ENCODE results near the gene ZFYVE28.
"Not testable (repeated sequence)": the region's sequence is repeated elsewhere in the genome, so short reads cannot be mapped to it uniquely, and the experiment has no call there.

The ZFYVE28 gene

DNA sequence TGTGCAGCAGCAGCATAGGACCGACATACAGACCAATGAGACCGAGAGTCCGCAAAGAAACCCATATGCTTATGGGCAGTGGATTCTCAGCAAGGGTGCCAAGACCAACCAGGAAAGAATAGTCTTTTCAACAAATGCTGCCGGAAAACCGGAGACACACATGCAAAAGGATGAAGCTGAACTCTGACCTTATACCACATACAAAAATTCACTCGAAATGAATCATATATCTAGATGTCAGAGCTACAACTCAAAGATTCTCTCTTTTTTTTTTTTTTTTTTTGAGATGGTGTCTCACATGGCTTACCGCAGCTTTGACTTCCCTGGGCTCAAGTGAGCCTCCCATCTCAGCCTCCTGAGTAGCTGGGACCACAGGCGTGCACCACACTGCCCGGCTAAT lies 140.5 kb downstream of the ZFYVE28 start:
- no peak overlapping the region for H3K4me3 Mint-ChIP-seq
- H3K36me3 Mint-ChIP-seq: peaks cover 3% of the 10 kb centered on the region
- H3K4me1 Mint-ChIP-seq: peaks cover 27% of the 10 kb centered on the region
- H3K9me3 Mint-ChIP-seq: no peaks in the 10 kb centered on the region
- no peaks in the 10 kb centered on the region for H3K27me3 Mint-ChIP-seq
- CTCF ChIA-PET: no interaction called here
- DNase-seq: no peak
- H3K27ac Mint-ChIP-seq: no peak overlapping the region

GRCh38 chr4:2276581-2277325 lies 141.7 kb downstream of the ZFYVE28 start:
- CTCF ChIA-PET: no interaction called here
- no peak for DNase-seq
- Mint-ChIP-seq H3K36me3 (no peaks in the 10 kb centered on the region), H3K4me3 (no peak overlapping the region), H3K27ac (no peak overlapping the region), H3K9me3 (no peaks in the 10 kb centered on the region), H3K4me1 (peaks cover 17% of the 10 kb centered on the region), H3K27me3 (no peaks in the 10 kb centered on the region)

- no peaks in the 10 kb centered on the region for H3K9me3 Mint-ChIP-seq
- no peak overlapping the region for H3K27ac Mint-ChIP-seq
- H3K27me3 Mint-ChIP-seq: no peaks in the 10 kb centered on the region
- peaks cover 6% of the 10 kb centered on the region for H3K4me1 Mint-ChIP-seq
- no peaks in the 10 kb centered on the region for H3K36me3 Mint-ChIP-seq
- no peak for DNase-seq
- H3K4me3 Mint-ChIP-seq: no peak overlapping the region
- CTCF ChIA-PET: no interaction called here
Measured at GRCh38 chr4:2275546-2276251, 142.7 kb downstream of the ZFYVE28 start.

- H3K36me3 Mint-ChIP-seq, H3K4me1 Mint-ChIP-seq, H3K27me3 Mint-ChIP-seq, H3K4me3 Mint-ChIP-seq, H3K9me3 Mint-ChIP-seq, CTCF ChIA-PET, DNase-seq, H3K27ac Mint-ChIP-seq: not testable (repeated sequence)
Measured at GRCh38 chr4:2275044-2275397, 143.4 kb downstream of the ZFYVE28 start.

DNA sequence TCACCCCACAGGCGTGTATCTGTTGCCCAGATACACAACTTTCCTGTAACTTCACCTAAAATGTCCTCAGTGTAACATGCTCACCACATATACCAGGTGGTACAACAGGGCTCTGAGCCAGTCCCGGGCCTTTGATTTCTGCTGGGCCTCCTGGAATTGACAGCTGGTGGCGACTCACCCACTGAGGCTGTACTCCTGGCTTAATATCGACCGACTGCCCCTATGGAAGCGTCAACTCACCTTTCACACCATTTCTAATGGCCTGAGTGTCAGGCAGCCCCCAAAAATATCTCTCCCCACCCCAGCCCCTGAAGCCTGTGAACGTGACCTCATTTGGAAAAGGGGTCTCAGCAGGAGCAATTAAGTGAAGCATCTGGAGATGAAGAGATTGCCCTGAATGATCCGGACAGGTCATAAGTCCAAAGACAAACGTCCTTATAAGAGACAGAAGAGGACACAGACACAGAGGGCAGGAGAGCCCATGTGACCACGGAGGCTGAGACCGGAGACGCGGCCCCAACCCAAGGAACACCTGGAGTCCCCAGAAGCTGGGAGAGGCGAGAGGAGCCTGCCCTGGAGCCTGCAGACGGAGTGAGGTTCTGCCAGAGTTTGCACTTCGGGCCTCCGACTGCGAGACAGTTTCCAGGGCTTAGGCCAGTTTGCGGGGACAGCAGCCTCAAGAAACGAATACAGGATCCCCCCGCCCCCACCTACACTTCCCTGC lies 144.0 kb downstream of the ZFYVE28 start:
- Mint-ChIP-seq H3K9me3 (no peaks in the 10 kb centered on the region), H3K4me3 (no peak overlapping the region), H3K27ac (no peak overlapping the region), H3K27me3 (no peaks in the 10 kb centered on the region), H3K4me1 (peaks cover 2% of the 10 kb centered on the region), H3K36me3 (no peaks in the 10 kb centered on the region)
- CTCF ChIA-PET: no interaction called here
- no peak for DNase-seq

DNA sequence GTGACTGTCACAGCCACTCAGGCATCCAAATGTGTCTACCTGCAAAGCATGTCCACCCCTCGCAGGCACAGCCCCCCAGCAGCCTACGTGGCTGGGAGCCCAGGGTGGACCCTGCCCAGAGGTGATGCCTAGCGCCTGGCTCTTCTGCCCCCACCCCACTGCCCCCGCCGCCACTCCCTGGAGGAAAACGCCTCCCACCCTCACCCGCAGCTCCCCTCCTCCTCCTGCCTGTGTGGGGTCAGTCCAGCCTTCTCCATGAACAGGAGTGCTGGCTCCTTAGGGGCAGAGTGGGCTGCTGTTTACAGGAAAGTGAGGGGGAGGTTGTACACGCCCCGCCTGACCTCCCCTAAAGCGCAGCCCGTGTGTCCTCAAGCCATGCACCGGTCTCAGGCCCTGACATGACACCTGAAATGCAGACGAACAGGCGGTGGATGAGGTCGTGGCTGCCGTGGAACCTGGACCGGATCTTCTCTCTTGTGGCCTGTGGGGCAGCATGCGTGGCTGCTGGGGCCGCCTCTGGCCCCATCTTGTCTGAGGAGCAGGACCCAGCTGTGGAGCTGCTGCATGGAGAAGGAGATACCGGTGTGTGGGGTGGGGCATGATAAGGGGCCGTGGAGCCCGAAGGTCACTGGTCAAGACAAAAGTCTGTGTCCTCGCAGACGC lies 144.7 kb downstream of the ZFYVE28 start:
- Mint-ChIP-seq H3K27me3 (no peaks in the 10 kb centered on the region), H3K36me3 (no peaks in the 10 kb centered on the region), H3K4me1 (peaks cover 2% of the 10 kb centered on the region), H3K4me3 (no peak overlapping the region), H3K9me3 (no peaks in the 10 kb centered on the region), H3K27ac (no peak overlapping the region)
- no peak for DNase-seq
- CTCF ChIA-PET: no interaction called here

DNA sequence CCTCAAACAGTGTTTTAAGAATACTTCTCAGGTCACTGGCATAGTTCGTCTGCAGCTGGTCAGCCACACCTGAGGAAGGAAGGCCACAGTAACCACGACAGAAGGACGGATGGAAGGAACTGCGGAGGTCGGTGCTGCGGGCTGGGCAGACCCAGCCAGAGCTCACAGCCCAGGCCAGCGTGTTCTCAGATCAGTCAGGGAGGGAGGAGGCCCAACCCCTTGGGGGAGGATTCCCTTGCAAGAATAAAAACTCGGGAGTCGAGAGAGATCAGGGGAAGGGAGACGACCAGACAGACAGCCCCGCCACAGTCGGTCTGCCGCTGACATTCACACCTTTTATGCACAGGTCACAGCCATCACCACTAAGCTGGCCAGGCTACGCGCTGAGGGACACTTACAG lies 145.2 kb downstream of the ZFYVE28 start:
- Mint-ChIP-seq H3K27me3 (no peaks in the 10 kb centered on the region), H3K9me3 (no peaks in the 10 kb centered on the region), H3K4me3 (no peak overlapping the region), H3K4me1 (peaks cover 2% of the 10 kb centered on the region), H3K27ac (no peak overlapping the region), H3K36me3 (no peaks in the 10 kb centered on the region)
- CTCF ChIA-PET: no interaction called here
- no peak for DNase-seq

DNA sequence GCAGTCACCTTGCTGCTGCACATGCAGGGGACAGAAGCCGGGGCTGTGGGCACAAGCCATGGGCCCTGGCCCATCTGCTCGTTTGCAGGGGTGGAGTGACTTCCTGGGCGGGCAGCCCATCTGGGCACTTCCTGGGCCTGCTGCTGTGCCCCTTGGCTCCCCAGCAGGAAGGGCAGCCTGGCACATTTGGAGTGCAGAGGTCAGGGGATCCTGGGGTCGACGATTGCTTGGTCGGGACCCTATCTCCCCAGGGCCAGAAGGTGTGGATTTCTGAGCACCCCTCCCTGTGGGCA lies 145.7 kb downstream of the ZFYVE28 start:
- no peaks in the 10 kb centered on the region for H3K27me3 Mint-ChIP-seq
- DNase-seq: no peak
- CTCF ChIA-PET: no interaction called here
- H3K4me1 Mint-ChIP-seq: peaks cover 2% of the 10 kb centered on the region
- H3K27ac Mint-ChIP-seq: no peak overlapping the region
- no peak overlapping the region for H3K4me3 Mint-ChIP-seq
- no peaks in the 10 kb centered on the region for H3K9me3 Mint-ChIP-seq
- H3K36me3 Mint-ChIP-seq: no peaks in the 10 kb centered on the region

GRCh38 chr4:2272026-2272827 lies 146.2 kb downstream of the ZFYVE28 start:
- Mint-ChIP-seq H3K27me3 (no peaks in the 10 kb centered on the region), H3K4me3 (no peak overlapping the region), H3K27ac (no peak overlapping the region), H3K9me3 (no peaks in the 10 kb centered on the region), H3K4me1 (peaks cover 2% of the 10 kb centered on the region), H3K36me3 (no peaks in the 10 kb centered on the region)
- CTCF ChIA-PET: no interaction called here
- no peak for DNase-seq

- Mint-ChIP-seq H3K4me3 (no peak overlapping the region), H3K27ac (no peak overlapping the region), H3K36me3 (no peaks in the 10 kb centered on the region), H3K9me3 (no peaks in the 10 kb centered on the region), H3K4me1 (peaks cover 2% of the 10 kb centered on the region), H3K27me3 (no peaks in the 10 kb centered on the region)
- no peak for DNase-seq
- CTCF ChIA-PET: no interaction called here
Measured at GRCh38 chr4:2271279-2272025, 147.0 kb downstream of the ZFYVE28 start.

- Mint-ChIP-seq H3K4me1 (peaks cover 2% of the 10 kb centered on the region), H3K36me3 (no peaks in the 10 kb centered on the region), H3K9me3 (no peaks in the 10 kb centered on the region), H3K4me3 (no peak overlapping the region), H3K27ac (no peak overlapping the region), H3K27me3 (no peaks in the 10 kb centered on the region)
- no peak for DNase-seq
- CTCF ChIA-PET: no interaction called here
Measured at GRCh38 chr4:2270341-2271165, 147.9 kb downstream of the ZFYVE28 start.

GRCh38 chr4:2269618-2270163 lies 148.8 kb downstream of the ZFYVE28 start:
- H3K4me1 Mint-ChIP-seq: peaks cover 2% of the 10 kb centered on the region
- CTCF ChIA-PET: no interaction called here
- no peak overlapping the region for H3K27ac Mint-ChIP-seq
- no peaks in the 10 kb centered on the region for H3K36me3 Mint-ChIP-seq
- no peaks in the 10 kb centered on the region for H3K9me3 Mint-ChIP-seq
- H3K27me3 Mint-ChIP-seq: no peaks in the 10 kb centered on the region
- H3K4me3 Mint-ChIP-seq: no peak overlapping the region
- no peak for DNase-seq

GRCh38 chr4:2269206-2269531 lies 149.3 kb downstream of the ZFYVE28 start:
- Mint-ChIP-seq H3K4me3 (no peak overlapping the region), H3K27ac (no peak overlapping the region), H3K9me3 (no peaks in the 10 kb centered on the region), H3K27me3 (no peaks in the 10 kb centered on the region), H3K4me1 (peaks cover 2% of the 10 kb centered on the region), H3K36me3 (no peaks in the 10 kb centered on the region)
- DNase-seq: no peak
- CTCF ChIA-PET: no interaction called here
